Neuron (in vitro differentiated cells): Measurements from ENCODE around the gene DNAJC5G.
"Not testable (repeated sequence)": the region's sequence is repeated elsewhere in the genome, so short reads cannot be mapped to it uniquely, and the experiment has no call there.

Experiments
- H2AFZ ChIP-seq: one replicate; pipeline ENCODE4 v1.6.1; 2013; ENCODE audit warnings: low read depth, mild to moderate bottlenecking, inconsistent platforms, low read length, moderate library complexity
- H3K27me3 ChIP-seq: one replicate; pipeline ENCODE4 v1.6.1; 2013; ENCODE audit warnings: low read length; ENCODE audit not compliant: insufficient read depth
- H3K36me3 ChIP-seq: one replicate; pipeline ENCODE4 v1.6.1; 2013; ENCODE audit warnings: low read length; ENCODE audit not compliant: insufficient read depth
- H3K4me1 ChIP-seq: one replicate; pipeline ENCODE4 v1.6.1; 2013; ENCODE audit warnings: low read length; ENCODE audit not compliant: insufficient read depth
- H3K4me3 ChIP-seq: 2 replicates; pipeline ENCODE4 v1.5.1; 2013; ENCODE audit warnings: mild to moderate bottlenecking, low read length, moderate library complexity
- H3K9me3 ChIP-seq: one replicate; pipeline ENCODE4 v1.6.1; 2013; ENCODE audit warnings: low read length

The DNAJC5G gene

GRCh38 chr2:27312152-27312551, 36.9 kb downstream of the DNAJC5G start:
- Histone ChIP-seq H2AFZ (no peak overlapping the region), H3K27me3 (no peaks in the 10 kb centered on the region), H3K4me3 (no peak overlapping the region), H3K4me1 (no peaks in the 10 kb centered on the region), H3K9me3 (no peaks in the 10 kb centered on the region), H3K36me3 (peaks cover 33% of the 10 kb centered on the region)

GRCh38 chr2:27313882-27314645, 38.8 kb downstream of the DNAJC5G start:
- H3K4me1 ChIP-seq: no peaks in the 10 kb centered on the region
- no peak overlapping the region for H2AFZ ChIP-seq
- H3K27me3 ChIP-seq: no peaks in the 10 kb centered on the region
- no peak overlapping the region for H3K4me3 ChIP-seq
- H3K36me3 ChIP-seq: peaks cover 29% of the 10 kb centered on the region
- no peaks in the 10 kb centered on the region for H3K9me3 ChIP-seq

GRCh38 chr2:27314709-27315108, 39.5 kb downstream of the DNAJC5G start:
- no peaks in the 10 kb centered on the region for H3K27me3 ChIP-seq
- H3K4me1 ChIP-seq: no peaks in the 10 kb centered on the region
- no peaks in the 10 kb centered on the region for H3K9me3 ChIP-seq
- H3K4me3 ChIP-seq: no peak overlapping the region
- H3K36me3 ChIP-seq: peaks cover 25% of the 10 kb centered on the region
- H2AFZ ChIP-seq: no peak overlapping the region

- Histone ChIP-seq H2AFZ (no peak overlapping the region), H3K9me3 (no peaks in the 10 kb centered on the region), H3K36me3 (peaks cover 23% of the 10 kb centered on the region), H3K27me3 (no peaks in the 10 kb centered on the region), H3K4me1 (no peaks in the 10 kb centered on the region), H3K4me3 (no peak overlapping the region)
These were observed 39.9 kb downstream of the DNAJC5G start for GRCh38 chr2:27315122-27315521.

- H3K9me3 ChIP-seq: no peaks in the 10 kb centered on the region
- peaks cover under 1% of the 10 kb centered on the region for H3K4me1 ChIP-seq
- no peak overlapping the region for H2AFZ ChIP-seq
- H3K27me3 ChIP-seq: no peaks in the 10 kb centered on the region
- H3K36me3 ChIP-seq: peaks cover 15% of the 10 kb centered on the region
- no peak overlapping the region for H3K4me3 ChIP-seq
These were observed 41.6 kb downstream of the DNAJC5G start for GRCh38 chr2:27316655-27317412.

GRCh38 chr2:27319839-27320238, 44.6 kb downstream of the DNAJC5G start:
- peaks cover 18% of the 10 kb centered on the region for H3K4me1 ChIP-seq
- H3K4me3 ChIP-seq, H3K36me3 ChIP-seq, H2AFZ ChIP-seq, H3K9me3 ChIP-seq, H3K27me3 ChIP-seq: not testable (repeated sequence)

GRCh38 chr2:27320958-27321543, 45.8 kb downstream of the DNAJC5G start:
- peaks cover 18% of the 10 kb centered on the region for H3K4me1 ChIP-seq
- no peak overlapping the region for H3K4me3 ChIP-seq
- peaks cover 15% of the 10 kb centered on the region for H3K36me3 ChIP-seq
- H2AFZ ChIP-seq: no peak overlapping the region
- no peaks in the 10 kb centered on the region for H3K9me3 ChIP-seq
- no peaks in the 10 kb centered on the region for H3K27me3 ChIP-seq

- H3K4me1 ChIP-seq: peaks cover 18% of the 10 kb centered on the region
- no peaks in the 10 kb centered on the region for H3K27me3 ChIP-seq
- peak overlapping the region; percentile 78 for H3K4me3 ChIP-seq
- peaks cover 18% of the 10 kb centered on the region for H3K36me3 ChIP-seq
- peak overlapping the region; percentile 10 for H2AFZ ChIP-seq
- H3K9me3 ChIP-seq: no peaks in the 10 kb centered on the region
These were observed 47.1 kb downstream of the DNAJC5G start for GRCh38 chr2:27322301-27322765.

- H3K4me1 ChIP-seq: peaks cover 18% of the 10 kb centered on the region
- H3K4me3 ChIP-seq: peak within 1 kb of the TSS; percentile 78
- peaks cover 22% of the 10 kb centered on the region for H3K36me3 ChIP-seq
- no peaks in the 10 kb centered on the region for H3K27me3 ChIP-seq
- H2AFZ ChIP-seq: peak within 1 kb of the TSS; percentile 42
- no peaks in the 10 kb centered on the region for H3K9me3 ChIP-seq
These were observed 47.7 kb downstream of the DNAJC5G start, which contains the start of gene MPV17 for GRCh38 chr2:27322766-27323595. TSS of gene MPV17 (minus strand) at chr2:27323097. CDS start at chr2:27322517, 580 bp downstream.

GRCh38 chr2:27323596-27324285, 48.5 kb downstream of the DNAJC5G start:
- H3K36me3 ChIP-seq: peaks cover 29% of the 10 kb centered on the region
- peaks cover 18% of the 10 kb centered on the region for H3K4me1 ChIP-seq

GRCh38 chr2:27324720-27325119, 49.5 kb downstream of the DNAJC5G start:
- Histone ChIP-seq H3K36me3 (peaks cover 39% of the 10 kb centered on the region), H3K4me1 (peaks cover 18% of the 10 kb centered on the region), H3K4me3 (no peak overlapping the region), H2AFZ (no peak overlapping the region), H3K9me3 (no peaks in the 10 kb centered on the region), H3K27me3 (no peaks in the 10 kb centered on the region)

More at GRCh38 chr2:27323596-27324285, 48.5 kb downstream of the DNAJC5G start:
- peak overlapping the region; percentile 78 for H3K4me3 ChIP-seq
- H3K9me3 ChIP-seq: no peaks in the 10 kb centered on the region
- H3K27me3 ChIP-seq: no peaks in the 10 kb centered on the region
- no peak overlapping the region for H2AFZ ChIP-seq
